Measurements from ENCODE around the gene MEI1. TPM values are rescaled to one million over a fixed set of nuclear protein-coding genes. Genes with fewer than 3 reads are reported as not detected.

MEI1 gene
- total and polyA plus RNA-seq, 2 of the 4 experiments (the other 2 are of a cell fraction) = 0.90 to 2.6 TPM

GRCh38 chr22:41672780-41673509 is 26.4 kb upstream of the MEI1 start:
- no peak overlapping the region for H2AK9ac ChIP-seq (replicated peaks; ENCODE audit: low read depth, low read length, poor library complexity)
- ATAC-seq (ENCODE audit: low read depth) = no peak
- no TSS peak for BruUV-seq (replicated peaks)

More at GRCh38 chr22:41672780-41673509, 26.4 kb upstream of the MEI1 start:
- no peak overlapping the region for H4K91ac ChIP-seq (ENCODE audit: insufficient read depth, low read depth, low read length)
- no peaks in the 10 kb centered on the region for H3K9me3 ChIP-seq (ENCODE audit: control insufficient read depth, insufficient read depth, low read length)
- peaks cover 17 to 68% of the 10 kb centered on the region in 2 experiments for H3K79me1 ChIP-seq (ENCODE audit: low read depth in 1 of 2, low read length in 2 of 2)
- 100% methylated on average over 1 of the region's 6 CpGs; no CpG with 5 or more reads in 1 of the 2 experiments for WGBS, 2 experiments (ENCODE audit: extremely low coverage in 2 of 2, insufficient read length in 1 of 2)
- no peak overlapping the region for H3K23ac ChIP-seq (ENCODE audit: low read depth, low read length)
- H2BK20ac ChIP-seq (ENCODE audit: low read depth, low read length) = no peak overlapping the region
- H2BK15ac ChIP-seq (ENCODE audit: low read depth, low read length) = no peak overlapping the region
- no peaks in the 10 kb centered on the region for H3K27me3 ChIP-seq (ENCODE audit: control insufficient read depth, insufficient read depth, low read length)
- no peak overlapping the region for H4K8ac ChIP-seq (ENCODE audit: low read depth in 2 of 2, low read length in 2 of 2)
- dilution Hi-C loops (cut with HindIII; ENCODE audit: low sequenced_read_pairs, unreplicated experiment) (no loop called here), intact Hi-C loops (cut with micrococcal nuclease) (no loop called here), in situ Hi-C loops (cut with MboI; ENCODE audit: low sequenced_read_pairs) (no loop called here)
- H2BK120ac ChIP-seq (ENCODE audit: low read depth, low read length) = no peak overlapping the region
- no peak overlapping the region for H2AK5ac ChIP-seq (ENCODE audit: low read depth, low read length)
- H3K14ac ChIP-seq (replicated peaks; ENCODE audit: low read depth, low read length) = no peak overlapping the region
- no peak overlapping the region for H3K4ac ChIP-seq (ENCODE audit: low read depth, low read length)
- peaks cover 24% of the 10 kb centered on the region for H3K36me3 ChIP-seq (ENCODE audit: control insufficient read depth, insufficient read depth, low read length)
- H2AFZ ChIP-seq (replicated peaks; ENCODE audit: low read length, poor library complexity) = no peak overlapping the region
- ChIA-PET POLR2A (ENCODE audit: unreplicated experiment) (no interaction called here), CTCF (interaction anchor here (0.8 kb wide), 1 partner anchor 17 kb away, joined by 3 read pairs; no protein-coding TSS in a partner anchor)
- no peak overlapping the region for H2BK5ac ChIP-seq (ENCODE audit: low read depth, low read length, poor library complexity, severe bottlenecking)
- H3K4me1 ChIP-seq (ENCODE audit: control insufficient read depth, insufficient read depth, low read length) = peaks cover 11% of the 10 kb centered on the region
- no peak overlapping the region for H3K18ac ChIP-seq (ENCODE audit: low read depth, low read length)
- DNase-seq = no peak
- no peak overlapping the region for H3K4me2 ChIP-seq (ENCODE audit: low read depth, low read length)
- H3K9me1 ChIP-seq (ENCODE audit: insufficient read depth, low read length) = peaks cover 20% of the 10 kb centered on the region
- no peak overlapping the region for H3K56ac ChIP-seq (ENCODE audit: extremely low read depth, insufficient read depth, low read length)
- H3K27ac ChIP-seq (ENCODE audit: insufficient read depth, low read length) = no peak overlapping the region
- H4K5ac ChIP-seq (ENCODE audit: low read depth, low read length) = no peak overlapping the region
- no peak for TF ChIP-seq MXI1 (IDR thresholded peaks at IDR 0.05; ENCODE audit: borderline replicate concordance, low read depth, low read length)
- 0 out of 2 replicates have a peak, but pooled peaks have one; percentile 7 for TF ChIP-seq CTCF (conservative IDR thresholded peaks at IDR 0.05; ENCODE audit: low read depth, low read length)
- no peak overlapping the region for H3K9ac ChIP-seq (ENCODE audit: low read depth, low read length)
- H4K20me1 ChIP-seq (ENCODE audit: insufficient read depth, low read length) = peaks cover 5% of the 10 kb centered on the region
- H3K4me3 ChIP-seq (ENCODE audit: insufficient read depth, low read depth, low read length) = no peak overlapping the region
